Thyroid gland (tissue), 4 donors: ENCODE results near the gene TAPBPL.

Source experiments
- POLR2A ChIP-seq, 2 donors: fragments of 450-650 bp; IDR thresholded peaks; one replicate each; pipeline ENCODE4 v1.6.1; 2017; ENCODE audit warnings: antibody characterized with exemption in 2 of 2, mild to moderate bottlenecking in 2 of 2, moderate library complexity in 1 of 2
- TF ChIP-seq, protein P1 (sequence below), 6 experiments: fragments of 200-600 bp in 3 of 6; fragments of 450-650 bp in 3 of 6; sonication (generic) in 3 of 6; IDR thresholded peaks; one replicate each; pipeline ENCODE4 v1.5.1; 2016 to 2019; ENCODE audit warnings: antibody characterized with exemption in 6 of 6, mild to moderate bottlenecking in 2 of 6, inconsistent platforms in 1 of 6, moderate library complexity in 1 of 6

DNA sequence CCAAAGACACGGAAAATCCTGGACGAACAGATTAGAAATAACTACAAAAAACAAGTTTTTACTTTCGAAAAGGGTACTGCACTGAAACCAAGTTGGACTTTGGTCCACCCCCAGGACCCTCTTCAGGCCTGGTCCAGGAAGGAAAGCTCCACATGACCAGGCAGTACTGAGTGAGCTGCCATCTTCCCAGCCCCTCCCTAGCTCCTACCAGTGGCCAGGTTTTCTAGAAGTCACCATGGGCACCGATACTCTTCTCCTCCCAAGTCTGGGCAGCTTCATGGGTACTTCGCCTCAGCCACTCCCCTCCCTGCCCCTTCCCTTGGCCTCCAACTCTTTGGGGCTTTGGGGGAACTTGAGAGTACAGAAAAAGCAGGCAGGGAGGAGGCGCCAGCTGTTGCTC lies 12.0 kb downstream of the TAPBPL start:
- TF ChIP-seq, protein P1, sequence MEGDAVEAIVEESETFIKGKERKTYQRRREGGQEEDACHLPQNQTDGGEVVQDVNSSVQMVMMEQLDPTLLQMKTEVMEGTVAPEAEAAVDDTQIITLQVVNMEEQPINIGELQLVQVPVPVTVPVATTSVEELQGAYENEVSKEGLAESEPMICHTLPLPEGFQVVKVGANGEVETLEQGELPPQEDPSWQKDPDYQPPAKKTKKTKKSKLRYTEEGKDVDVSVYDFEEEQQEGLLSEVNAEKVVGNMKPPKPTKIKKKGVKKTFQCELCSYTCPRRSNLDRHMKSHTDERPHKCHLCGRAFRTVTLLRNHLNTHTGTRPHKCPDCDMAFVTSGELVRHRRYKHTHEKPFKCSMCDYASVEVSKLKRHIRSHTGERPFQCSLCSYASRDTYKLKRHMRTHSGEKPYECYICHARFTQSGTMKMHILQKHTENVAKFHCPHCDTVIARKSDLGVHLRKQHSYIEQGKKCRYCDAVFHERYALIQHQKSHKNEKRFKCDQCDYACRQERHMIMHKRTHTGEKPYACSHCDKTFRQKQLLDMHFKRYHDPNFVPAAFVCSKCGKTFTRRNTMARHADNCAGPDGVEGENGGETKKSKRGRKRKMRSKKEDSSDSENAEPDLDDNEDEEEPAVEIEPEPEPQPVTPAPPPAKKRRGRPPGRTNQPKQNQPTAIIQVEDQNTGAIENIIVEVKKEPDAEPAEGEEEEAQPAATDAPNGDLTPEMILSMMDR (IDR thresholded peaks at IDR 0.05) = no peak
- TF ChIP-seq POLR2A (IDR thresholded peaks at IDR 0.05) = no peak
